HG03060 (cell line): Measurements from ENCODE around the gene CHAD.
"Not testable (repeated sequence)": the region's sequence is repeated elsewhere in the genome, so short reads cannot be mapped to it uniquely, and the experiment has no call there.

Experiments
- ATAC-seq: cut with Tn5 transposase; IDR thresholded peaks from one replicate; pipeline ENCODE4 v1.9.1; 2021; ENCODE audit warnings: low read depth, moderate number of reproducible peaks; ENCODE audit not compliant: unreplicated experiment

Gene CHAD

GRCh38 chr17:50475775-50476544 is 7.3 kb upstream of the CHAD start:
- ATAC-seq, result not testable (repeated sequence)

- no peak for ATAC-seq
Observed at GRCh38 chr17:50475362-50475761, 6.7 kb upstream of the CHAD start.

DNA sequence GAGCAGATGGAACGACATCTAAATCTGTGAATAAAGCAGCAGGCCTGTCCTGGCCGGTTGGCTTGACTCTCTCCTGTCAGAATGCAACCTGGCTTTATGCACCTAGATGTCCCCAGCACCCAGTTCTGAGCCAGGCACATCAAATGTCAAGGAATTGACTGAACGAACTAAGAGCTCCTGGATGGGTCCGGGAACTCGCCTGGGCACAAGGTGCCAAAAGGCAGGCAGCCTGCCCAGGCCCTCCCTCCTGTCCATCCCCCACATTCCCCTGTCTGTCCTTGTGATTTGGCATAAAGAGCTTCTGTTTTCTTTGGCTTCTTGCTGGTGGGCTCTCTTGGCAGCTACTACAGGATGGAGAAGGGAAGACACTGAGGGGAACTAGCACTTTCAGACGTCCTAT is 5.8 kb upstream of the CHAD start:
- no peak for ATAC-seq

- no peak for ATAC-seq
Observed at GRCh38 chr17:50473901-50474300, 5.2 kb upstream of the CHAD start.

- not testable (repeated sequence) for ATAC-seq
Observed at GRCh38 chr17:50472761-50473161, 4.1 kb upstream of the CHAD start.

GRCh38 chr17:50472286-50472685 is 3.6 kb upstream of the CHAD start:
- ATAC-seq, result no peak

DNA sequence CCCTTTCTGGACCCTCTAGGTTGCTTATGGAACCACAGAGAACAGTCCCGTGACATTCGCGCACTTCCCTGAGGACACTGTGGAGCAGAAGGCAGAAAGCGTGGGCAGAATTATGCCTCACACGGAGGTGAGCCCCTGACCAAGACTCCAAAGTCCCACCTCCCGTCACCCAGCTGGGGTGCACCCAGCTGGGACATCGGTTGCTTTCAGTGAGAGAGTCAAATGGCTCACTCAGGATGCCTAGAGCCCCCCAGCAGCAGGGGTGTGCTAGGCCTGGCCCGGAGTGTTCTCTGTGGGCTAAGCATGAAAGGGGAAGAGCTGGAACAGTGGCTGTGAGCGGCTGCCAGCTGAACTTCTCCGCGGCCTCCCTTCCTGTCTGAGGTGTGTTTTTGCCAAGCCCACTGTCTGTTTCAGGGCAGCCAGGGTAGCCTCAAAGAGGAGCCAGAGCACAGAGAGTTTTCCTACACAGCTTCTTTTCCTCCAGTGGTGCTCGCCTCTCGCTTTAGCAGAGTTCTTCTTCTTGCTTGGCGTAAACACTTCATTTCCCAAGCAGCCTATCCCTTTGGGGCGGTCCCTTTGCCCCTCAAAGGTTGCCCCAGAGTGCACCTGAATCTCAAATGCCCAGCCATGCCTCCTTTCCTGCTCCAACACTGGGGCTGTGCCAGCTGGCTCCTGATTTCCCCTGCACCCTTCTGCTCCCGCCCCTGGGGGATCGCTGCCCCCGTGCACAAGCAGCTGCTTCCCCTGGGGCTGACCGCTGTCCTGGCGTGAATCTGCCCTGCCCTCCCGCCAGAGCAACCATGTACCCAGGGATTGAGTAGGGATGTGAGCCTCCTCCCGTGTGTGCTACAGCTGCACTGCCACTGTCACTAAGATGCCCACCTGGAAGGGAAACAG is 2.6 kb upstream of the CHAD start:
- ATAC-seq, result no peak

DNA sequence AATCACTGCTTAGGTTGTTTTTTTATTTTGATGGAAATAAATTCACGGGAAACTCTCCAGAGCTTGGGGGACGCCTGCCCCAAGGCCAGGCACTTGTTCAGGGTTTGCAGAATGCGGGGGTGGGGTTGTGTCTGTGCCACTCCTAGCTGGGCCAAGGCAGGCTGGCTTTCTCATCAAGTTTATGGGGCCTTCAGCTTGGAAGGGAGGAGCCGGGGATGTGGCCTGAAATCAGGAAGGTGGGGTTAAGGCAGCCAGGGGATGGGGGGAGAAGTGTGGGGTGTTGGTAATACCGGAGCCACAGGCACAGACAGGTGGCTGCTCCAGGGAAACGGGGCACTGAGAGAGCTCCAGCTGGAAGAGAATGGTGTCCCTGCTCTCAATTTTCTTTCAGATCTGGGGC is 1.7 kb upstream of the CHAD start:
- ATAC-seq, result no peak

DNA sequence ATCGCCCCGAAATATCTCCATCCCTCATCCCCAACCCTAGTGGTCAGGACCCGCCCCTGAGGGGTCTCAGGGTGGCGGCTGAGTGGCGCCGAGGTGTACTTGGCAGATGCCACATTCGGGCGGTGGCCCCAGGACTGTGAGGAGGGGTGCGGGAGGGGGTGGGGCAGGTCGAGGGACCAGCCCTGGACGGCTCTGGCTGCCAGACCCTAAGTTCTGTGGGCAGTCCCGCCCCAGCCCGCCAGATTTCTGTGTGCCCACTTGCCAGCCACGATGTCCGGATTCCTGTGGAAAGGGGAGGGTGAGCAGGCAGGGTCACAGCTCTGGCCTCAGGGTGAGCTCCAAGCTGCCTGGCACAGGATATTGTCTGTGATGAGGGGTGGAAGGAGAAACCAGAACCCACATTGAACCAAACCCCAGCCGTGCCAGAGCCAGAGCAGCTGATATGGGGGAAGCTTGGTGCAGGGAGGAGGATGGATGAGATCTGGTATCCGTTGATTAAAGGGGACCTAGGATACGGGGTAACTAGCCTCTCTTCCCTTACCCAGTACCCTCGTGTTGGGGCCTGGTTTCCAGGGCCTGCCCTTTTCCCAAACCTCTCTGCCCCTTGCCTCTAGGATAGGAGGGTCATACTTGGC is 1.1 kb upstream of the CHAD start:
- ATAC-seq, result no peak

GRCh38 chr17:50469208-50469605 is 527 bp upstream of the CHAD start:
- no peak for ATAC-seq

DNA sequence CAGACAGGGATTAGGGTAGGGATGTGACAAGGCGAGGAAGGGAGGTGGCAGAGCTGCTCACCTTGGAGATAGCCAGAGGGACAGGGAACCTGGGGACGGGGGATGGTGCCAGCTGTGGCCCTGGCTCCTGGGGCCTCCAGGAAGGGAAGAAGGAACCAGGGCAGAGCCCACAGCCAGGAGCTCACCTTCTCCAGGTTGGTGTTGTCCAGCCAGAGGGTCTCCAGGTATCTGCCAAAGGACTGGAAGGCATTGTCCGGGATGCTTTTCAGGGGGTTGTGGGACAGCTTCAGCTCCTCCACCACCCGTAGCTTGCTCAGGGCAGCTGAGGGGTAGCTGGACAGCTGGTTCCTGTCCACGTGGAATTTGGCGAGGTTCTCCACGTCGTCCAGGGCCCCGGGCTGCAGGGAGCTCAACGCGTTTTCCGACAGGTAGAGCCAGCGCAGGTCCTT is 801 bp downstream of the CHAD start:
- no peak for ATAC-seq

DNA sequence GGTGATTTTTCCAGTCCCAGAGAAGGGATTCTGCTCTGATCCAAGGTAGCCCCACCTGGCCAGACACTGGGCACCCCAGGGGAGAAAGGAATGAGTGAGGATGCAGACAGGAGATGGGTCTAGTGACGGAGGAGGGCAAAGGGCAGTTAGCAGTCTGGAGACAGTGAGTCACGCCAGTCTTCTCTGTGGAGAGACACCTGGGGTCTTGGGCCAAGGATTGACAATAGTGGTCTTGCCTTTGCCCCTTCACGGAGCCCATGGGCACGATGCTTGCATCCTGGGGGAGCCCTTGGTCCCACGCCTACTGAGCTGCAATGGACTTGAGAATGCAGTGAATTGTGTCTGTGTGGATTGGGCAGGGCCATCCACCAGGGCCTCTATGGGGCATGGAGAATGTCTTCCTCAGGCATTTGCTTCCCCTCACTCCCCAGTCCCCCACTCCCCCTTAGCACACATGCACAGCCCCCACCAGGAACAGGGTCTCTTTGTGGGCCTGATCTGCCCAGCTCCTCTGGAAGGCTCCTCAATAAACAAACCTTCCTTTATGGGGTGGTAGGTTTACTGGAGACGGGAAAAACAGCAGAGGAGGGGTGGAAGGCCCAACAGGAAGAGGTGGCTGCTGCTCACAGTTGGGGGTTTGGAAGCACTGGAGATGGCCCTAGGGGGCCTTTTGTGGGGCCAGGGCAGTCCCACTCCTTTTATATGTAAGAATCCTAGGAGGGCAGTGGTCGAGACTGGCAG is 1.4 kb downstream of the CHAD start:
- no peak for ATAC-seq

GRCh38 chr17:50466371-50467113 is 2.1 kb downstream of the CHAD start:
- no peak for ATAC-seq

GRCh38 chr17:50465635-50466034 is 3.0 kb downstream of the CHAD start:
- ATAC-seq, result no peak

DNA sequence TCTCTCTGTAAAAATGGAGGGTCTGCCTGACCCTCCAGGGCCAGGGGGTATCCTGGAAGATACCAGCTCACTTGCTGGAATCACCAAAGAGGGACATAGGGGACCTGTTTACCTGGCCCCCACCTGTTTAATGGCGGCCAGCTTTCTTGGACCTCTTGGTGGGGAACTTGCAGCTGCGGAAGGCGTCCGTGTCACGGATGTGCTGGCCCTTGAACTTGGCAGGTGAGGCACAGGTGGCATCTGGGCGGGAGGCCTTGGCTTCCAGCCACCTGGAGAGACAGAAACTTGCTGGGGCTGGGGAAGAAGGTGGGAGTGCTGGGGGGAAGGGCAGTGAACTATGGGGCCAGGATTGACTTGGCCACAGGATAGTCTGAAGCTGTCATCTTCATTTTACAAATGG is 3.5 kb downstream of the CHAD start:
- no peak for ATAC-seq

DNA sequence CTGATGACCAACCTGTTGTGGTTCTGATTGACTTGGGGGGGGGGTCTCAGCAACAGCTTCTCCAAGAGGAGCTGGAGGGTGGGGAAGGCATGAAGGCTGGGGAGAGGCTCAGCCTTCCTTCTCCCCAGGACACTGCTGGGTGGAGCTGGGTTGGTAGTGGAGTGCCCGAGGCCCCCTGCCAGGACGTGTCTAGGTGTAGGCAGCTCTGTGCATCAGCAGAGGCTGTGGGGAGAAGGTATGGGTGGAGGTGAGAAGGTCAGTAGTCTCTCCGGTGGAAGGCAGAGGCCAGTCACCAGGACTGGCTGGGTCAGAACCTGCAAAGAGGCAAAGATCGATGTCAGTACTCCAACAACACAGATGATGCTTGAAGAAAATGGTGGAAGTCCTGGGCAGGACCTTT is 3.9 kb downstream of the CHAD start:
- ATAC-seq, result no peak

GRCh38 chr17:50464121-50464520 is 4.6 kb downstream of the CHAD start:
- no peak for ATAC-seq

- ATAC-seq, result no peak
Observed at GRCh38 chr17:50462446-50462845, 6.2 kb downstream of the CHAD start.

DNA sequence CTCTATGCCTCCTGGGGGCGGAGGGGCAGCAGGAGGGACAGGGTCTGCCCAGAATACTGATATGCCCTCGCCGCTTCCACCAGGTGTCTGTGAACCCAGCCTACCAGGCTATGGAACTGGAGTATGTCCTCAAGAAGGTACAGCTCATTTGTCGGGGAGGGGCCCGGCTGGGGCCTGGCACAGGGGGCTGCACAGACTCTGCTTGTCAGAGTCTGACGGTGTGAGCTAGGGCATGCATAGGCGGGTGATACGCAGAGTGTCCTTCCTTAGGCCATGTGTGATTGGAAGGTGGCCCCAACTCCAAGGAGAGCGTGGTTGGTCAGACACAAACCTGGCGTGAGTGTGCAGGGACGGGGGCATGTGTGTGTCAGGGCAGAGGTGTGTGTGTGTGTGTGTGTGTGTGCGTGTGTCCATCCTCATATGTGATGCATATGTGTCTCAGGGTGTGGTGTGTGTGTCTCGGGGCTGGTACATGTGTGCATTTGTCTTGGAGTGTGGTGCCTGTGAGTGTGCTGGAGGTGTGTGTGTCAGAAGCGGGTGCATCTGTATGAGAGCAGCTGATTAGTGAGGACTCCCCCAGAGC is 7.0 kb downstream of the CHAD start:
- no peak for ATAC-seq
